ENCODE results near the gene ZNF496.
"Not testable (repeated sequence)": the region's sequence is repeated elsewhere in the genome, so short reads cannot be mapped to it uniquely, and the experiment has no call there.

The ZNF496 gene

DNA sequence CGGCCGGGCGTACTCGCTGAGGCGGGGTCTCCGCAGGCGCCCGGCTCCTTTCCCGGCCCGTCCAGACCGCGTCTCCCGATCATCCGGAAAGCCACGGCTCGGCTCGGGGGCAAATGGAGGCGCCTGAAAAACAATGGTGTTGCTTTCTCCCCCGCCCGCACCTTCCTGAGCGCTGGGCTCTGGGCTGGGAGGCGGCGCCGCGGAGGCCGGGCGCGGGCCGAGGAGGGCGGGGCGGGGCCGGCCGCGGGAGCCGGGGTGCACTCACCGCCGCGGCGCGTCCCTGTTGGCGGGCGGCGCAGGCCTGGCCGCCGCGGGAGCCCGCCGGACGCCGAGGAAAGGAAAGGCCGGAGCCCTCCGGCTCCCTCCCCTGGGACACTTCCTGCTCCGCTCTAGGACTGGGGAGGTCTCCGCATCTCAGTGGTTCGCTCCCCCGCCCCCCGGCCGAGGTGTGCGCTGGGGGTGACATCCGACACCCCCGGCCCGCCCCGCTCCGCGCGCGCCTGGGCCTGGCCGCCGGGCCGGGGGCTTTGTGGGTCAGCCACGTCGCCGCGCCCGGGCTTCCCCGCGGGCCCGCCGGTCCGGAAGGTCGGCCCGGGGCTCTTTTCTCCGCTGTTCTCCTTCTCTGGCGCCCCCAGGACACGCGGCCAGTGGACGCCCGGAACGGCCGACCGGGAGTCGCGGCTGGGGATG lies at the start of gene ZNF496:
Gene ZNF496 (minus strand): TSS at position 343 of the 690 bp plus-strand sequence. CDS start 2,289 bp downstream, outside the sequence.
- peak; percentile 92 for DNase-seq

DNA sequence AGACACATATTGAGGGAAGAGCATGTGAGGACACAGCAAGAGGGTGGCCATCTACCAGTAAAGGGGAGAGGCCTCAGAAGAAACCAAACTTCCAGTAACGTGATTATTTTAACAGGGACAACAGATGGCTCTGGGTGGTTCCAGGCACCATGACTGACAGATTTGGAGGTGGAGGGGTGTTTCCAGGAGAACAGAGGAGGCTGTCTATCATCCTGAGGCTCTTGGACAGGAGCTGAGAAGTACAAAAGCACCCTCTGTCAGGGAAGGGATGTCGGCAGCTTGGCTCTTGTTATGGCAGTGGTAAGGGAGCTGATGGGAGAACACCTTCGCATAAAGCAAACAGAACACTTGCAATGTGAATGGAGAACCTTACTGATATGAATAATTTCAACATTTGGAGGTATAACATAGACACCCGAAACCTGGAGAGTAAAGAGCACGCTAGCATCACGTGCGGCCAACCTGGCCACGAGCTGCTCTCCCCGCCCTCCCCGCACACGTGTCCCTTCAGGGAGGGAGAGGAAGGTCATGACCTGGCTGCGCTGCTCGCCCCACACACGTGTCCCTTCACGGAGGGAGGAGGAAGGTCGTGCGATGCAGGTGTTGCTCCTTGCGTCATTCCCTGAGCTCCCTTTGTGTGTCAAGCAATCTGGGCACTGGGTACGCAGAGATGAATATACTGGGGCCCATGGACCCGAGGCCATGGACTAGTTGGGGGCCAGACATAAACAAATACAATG lies 46.8 kb upstream of the ZNF496 start:
- DNase-seq: no peak

DNA sequence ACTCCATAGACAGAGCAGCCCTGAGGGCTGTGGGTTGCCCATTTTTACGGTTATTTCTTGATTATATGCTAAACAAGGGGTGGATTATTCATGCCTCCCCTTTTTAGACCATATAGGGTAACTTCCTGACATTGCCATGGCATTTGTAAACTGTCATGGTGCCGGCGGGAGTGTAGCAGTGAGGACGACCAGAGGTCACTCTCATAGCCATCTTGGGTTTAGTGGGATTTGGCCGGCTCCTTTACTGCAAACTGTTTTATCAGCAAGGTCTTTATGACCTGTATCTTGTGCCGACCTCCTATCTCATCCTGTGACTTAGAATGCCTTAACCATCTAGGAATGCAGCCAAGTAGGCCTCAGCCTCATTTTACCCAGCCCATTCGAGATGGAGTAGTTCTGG lies 46.0 kb upstream of the ZNF496 start:
- not testable (repeated sequence) for DNase-seq

DNA sequence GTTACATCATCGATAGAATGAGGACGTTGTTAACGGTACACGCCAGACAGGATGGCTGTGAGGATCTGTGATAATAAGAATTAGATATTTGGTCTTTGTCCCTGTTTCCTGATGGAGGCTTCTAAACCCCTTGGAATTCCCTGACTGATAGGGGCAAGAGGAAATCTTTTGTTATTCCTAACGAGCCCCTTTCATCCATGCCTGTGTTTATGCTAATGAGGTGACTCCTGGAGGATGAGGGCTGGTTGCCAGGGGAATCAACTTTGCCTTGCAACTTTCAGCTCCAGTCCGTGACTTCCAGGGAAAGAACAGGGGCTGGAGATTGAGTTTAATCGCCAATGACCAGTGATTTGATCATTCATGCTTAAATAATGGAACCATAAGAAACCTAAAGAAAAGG lies 45.0 kb upstream of the ZNF496 start:
- DNase-seq: no peak

DNA sequence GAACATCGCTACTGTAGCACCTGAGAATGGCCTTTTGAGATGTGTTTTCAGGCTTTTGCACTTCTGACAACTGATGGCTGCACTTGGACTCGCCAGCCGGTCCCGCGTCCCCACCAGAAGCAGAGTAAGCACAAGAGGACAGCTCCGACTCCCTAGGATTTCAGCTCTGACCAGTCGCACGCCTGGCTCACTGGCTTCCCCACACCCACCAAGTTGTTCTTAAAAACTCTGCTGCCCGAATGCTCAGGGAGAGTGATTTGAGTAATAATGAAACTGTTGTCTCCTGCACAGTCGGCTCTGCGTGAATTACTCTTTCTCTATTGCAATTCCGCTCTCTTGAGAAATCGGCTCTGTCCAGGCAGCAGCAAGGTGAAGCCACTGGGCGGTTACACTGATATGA lies 44.1 kb upstream of the ZNF496 start:
- DNase-seq: no peak

DNA sequence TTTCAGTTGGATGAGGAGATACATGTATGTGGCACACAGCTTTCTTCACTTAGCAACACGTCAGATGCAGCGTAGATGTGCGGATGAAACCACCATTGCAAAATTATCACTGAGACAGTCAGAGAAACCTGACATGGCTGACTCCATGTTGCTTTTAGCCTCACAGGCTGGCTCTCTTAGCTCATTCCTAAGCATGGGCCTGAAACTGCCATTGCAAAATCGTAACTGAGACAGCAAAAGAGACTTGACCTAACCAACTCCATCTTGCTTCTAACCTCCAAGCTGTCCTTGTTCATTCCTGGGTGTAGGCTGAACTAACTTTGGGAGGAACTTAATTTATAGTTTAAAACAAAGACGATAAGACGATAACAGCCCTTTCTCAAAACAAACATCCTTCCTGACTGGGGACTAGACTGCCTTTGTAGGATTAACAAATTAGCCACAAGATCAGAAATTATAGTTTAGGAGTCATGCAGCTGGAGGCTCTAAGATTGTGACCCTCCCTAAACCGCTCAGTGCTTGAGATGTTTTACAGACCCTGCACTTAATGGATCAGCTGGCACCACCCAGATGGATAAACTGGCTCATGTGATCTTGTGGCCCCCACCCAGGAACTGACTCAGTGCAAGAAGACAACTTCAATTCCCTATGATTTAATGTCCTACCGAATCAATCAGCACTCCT lies 43.1 kb upstream of the ZNF496 start:
- DNase-seq: not testable (repeated sequence)

DNA sequence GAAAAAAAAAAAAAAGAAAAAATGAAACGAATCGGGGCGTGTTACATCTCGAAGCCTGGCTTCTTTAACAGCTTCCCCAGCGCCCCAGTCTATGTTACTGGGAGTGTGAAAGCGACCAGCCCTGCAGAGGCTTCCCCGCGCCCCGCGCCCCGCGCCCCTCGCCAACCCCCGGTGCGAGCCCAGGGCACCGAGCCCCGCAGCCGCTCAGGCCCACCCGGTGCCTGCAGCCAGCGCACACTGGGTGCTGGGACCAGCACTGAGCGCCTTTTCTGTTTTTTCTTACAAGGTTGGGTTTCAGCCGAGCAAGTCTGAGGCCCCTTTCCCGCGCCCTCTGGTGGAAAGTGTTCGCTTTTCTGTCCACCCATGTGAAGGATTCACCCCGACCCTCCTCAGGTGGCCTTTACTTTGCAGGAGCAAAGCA lies 42.1 kb upstream of the ZNF496 start:
- peak; percentile 65 for DNase-seq

DNA sequence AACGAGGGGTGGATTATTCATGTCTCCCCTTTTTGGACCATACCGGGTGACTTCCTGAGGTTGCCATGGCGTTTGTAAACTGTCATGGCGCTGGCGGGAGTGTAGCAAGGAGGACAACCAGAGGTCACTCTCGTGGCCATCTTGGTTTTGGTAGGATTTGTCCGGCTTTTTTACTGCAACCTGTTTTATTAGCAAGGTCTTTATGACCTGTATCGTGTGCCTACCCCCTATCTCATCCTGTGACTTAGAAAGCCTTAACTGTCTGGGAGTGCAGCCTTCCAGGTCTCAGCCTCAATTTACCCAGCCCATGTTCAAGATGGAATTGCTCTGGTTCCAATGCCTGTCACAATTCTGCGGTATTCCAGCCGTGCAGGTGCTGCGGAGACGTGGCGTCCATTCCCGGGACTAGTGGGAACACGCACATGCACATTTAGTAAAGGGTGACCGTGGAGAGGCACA lies 40.2 kb upstream of the ZNF496 start:
- DNase-seq: no peak

DNA sequence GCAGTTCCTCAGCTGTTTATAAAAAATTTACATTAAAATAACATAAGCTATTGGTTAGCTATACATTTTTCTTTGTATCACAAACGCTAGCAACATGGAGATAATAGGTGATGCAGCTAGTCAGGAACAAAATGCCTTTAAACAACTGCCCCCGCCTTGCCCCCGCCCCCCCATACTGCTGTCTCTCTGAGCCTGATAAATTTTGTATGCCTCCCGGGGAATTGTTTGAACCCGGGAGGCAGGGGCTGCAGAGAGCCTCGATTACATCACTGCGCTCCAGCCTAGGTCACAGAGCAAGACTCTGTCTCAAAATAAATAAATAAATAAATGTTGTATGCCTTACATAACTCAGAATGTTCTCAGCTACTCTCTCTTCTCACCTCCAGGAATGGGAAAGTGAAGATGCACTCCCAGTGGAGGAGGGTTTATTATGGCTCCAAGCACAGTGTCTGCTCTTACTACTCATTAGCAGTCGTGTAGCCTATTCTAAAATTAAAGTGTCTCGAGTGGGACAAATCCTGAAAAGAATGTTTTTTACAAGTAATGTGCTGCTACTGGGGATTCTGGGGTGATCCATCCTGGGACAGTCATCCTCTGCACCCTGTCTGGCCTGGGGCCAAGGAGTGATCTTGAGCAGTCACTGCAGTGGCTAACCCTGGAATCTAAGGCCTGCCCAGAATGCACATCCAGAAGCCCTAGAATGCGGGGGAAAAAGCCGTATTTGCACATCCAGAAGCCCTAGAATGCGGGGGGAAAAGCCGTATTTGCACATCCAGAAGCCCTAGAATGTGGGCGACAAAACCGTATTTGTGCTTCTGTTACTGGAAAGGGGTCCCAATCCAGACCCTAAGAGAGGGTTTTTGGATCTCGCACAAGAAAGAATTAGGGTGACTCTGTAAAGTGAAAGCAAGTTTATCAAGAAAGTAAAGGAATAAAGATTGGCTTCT lies 39.4 kb upstream of the ZNF496 start:
- DNase-seq: peak; percentile 84

DNA sequence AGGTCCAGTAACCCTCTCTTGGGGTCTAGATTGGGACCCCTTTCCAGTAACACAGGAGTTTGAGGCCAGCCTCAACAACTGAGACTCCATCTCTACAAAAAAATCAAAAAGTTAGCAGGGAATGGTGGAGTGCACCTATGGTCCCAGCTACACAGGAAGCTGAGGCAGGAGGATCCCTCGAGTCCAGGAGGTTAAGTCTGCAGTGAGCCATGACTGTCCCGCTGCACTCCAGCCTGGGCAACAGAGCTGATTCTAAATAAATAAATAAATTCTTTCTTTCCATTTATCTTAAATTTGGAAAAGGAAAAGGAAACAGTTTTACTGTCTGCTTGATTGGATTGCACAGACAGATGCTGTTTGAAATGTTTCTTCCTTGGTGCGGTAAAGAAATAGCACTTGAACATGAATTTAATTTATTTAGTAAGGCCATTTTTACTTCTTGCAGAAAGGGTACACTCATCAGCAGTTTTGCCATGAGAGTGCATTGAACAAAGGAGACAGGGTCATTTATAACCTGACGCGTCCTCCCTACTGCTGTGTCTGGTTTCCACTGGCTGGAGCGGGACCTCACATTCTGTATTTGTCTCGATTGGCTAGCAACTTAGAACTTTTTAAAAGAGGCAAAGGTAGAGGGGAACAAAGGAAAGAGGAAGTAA lies 37.0 kb upstream of the ZNF496 start:
- DNase-seq: no peak

DNA sequence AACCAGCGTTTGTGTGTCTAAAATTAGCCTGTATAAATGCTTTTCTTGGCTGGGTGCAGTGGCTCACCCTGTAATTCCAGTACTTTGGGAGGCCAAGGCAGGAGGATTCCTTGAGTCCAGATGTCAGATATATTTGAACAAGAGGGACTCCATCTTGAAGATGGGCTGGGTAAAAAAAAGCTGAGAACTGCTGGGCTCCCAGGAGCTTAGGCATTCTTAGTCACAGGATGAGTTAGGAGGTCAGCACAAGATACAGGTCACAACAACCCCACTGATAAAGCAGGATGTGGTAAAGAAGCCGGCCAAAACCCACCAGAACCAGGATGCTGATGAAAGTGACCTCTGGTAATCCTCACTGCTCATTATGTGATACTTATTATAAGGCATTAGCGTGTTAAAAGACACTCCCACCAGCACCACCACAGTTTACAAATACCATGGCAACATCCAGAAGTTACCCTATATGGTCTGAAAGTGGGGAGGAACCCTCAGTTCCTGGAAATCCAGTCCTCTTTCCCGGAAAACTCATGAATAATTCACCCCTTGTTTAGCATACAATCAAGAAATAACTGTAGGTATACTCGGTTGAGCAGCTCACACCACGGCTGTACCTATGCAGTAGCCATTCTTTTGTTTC lies 36.2 kb upstream of the ZNF496 start:
- DNase-seq: no peak

DNA sequence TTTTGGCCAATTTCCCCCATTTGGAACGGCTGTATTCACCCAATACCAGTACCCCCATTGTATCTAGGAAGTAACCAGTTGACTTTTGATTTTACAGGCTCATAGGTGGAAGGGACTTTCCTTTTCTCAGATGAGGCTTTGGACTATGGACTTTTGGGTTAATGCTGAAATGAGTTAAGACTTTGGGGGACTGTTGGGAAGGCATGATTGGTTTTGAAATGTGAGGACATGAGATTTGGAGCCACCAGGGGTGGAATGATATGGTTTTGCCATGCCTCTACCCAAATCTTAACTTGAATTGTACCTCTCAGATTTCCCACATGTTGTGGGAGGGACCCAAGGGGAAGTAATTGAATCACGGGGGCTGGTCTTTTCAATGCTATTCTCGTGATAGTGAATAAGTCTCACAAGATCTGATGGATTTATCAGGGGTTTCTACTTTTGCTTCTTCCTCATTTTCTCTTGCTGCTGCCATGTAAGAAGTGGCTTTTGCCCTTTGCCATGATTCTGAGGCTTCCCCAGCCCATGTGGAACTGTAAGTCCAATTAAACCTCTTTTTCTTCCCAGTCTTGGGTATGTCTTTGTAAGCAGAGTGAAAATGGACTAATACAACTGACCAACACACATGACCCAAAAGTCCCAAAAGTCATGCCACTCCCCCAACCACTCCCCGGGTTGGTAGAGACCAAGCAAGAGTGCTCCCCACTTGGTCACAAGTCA lies 35.4 kb upstream of the ZNF496 start:
- no peak for DNase-seq

DNA sequence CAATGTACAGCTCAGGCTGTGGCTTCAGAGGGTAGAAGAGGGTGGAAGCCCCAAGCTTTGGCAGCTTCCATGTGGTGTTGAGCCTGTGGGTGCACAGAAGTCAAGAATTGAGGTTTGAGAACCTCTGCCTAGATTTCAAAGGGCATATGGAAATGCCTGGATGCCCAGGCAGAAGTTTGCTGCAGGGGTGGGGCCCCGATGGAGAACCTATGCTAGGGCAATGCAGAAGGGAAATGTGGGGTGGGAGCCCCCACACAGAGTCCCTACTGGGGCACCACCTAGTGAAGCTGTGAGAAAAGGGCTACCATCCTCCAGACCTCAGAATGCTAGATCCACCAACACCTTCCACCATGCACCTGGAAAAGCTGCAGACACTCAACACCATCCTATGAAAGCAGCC lies 34.7 kb upstream of the ZNF496 start:
- DNase-seq: not testable (repeated sequence)

DNA sequence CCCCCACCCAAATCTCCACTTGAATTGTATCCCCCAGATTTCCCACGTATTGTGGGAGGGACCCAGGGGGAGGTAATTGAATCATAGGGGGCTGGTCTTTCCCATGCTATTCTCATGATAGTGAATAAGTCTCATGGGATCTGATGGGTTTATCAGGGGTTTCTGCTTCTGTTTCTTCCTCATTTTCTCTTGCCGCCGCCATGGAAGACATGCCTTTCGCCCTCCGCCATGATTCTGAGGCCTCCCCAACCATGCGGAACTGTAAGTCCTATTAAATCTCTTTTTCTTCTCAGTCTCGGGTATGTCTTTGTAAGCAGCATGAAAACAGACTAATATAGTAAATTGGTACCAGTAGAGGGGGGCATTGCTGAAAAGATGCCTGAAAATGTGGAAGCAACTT lies 33.4 kb upstream of the ZNF496 start:
- DNase-seq: no peak

DNA sequence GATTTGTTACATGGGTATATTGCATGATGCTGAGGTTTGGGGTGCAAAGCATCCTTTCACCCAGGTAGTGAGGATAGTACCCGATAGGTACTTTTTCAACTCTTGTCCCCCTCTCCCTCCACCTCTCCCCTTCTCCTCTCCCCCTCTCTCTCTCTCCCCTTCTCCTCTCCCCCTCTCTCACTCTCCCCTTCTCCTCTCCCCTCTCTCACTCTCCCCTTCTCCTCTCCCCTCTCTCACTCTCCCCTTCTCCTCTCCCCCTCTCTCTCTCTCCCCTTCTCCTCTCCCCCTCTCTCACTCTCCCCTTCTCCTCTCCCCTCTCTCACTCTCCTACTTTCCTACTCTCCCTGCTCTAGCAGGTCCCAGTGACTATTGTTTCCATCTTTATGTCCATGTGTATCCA lies 31.3 kb upstream of the ZNF496 start:
- DNase-seq: not testable (repeated sequence)

DNA sequence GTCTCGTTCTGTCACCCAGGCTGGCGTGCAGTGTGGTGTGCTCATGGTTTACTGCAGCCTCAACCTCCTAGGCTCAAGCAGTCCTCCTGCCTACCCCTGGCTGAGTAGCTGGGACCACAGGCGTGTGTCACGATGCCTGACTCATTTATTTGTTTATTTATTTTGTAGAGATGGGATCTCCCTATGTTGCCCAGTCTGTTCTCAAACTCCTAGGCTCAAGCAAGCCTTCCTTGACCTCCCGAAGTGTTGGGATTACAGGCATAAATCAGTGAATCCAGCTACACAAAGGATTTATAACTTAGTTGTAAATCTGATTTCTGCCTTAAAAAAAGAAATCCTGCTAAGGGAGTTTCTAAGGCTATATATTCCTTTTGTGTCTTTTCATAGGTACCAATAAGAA lies 30.5 kb upstream of the ZNF496 start:
- DNase-seq: no peak

DNA sequence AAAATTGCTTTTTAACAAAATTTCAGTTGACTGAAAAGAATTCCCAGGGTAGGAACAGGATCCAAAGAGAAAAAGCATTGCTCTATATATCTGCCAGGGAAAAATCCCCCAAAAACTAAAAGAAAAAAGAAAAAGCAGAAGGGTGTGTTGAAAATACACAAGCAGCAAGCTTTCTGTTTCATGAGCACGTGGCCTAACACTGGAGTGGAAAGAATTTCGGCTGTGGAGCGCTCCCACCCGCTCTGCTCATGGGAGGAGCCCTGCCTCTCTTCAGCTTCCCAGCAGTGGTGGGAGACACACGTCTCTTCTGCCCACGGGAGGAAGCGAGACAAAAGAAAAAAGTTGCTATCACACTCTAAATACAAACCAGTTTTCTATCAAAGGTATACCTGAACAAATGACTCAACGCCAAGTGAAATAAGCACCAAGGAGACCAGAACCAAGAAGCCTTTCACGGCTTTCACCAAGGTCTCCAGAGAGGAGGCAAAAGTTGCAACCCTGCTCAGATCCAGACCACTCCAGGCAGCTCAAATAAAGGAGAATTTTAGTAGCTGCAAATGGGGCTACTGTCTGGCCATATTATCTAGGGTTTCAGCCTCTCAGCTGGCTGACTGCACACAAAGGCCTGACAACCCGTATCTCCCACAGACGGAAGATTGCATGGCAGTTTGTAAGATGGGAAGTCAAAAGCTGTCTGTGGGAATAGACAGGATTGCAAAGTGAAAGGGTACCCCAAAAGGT lies 29.5 kb upstream of the ZNF496 start:
- no peak for DNase-seq

DNA sequence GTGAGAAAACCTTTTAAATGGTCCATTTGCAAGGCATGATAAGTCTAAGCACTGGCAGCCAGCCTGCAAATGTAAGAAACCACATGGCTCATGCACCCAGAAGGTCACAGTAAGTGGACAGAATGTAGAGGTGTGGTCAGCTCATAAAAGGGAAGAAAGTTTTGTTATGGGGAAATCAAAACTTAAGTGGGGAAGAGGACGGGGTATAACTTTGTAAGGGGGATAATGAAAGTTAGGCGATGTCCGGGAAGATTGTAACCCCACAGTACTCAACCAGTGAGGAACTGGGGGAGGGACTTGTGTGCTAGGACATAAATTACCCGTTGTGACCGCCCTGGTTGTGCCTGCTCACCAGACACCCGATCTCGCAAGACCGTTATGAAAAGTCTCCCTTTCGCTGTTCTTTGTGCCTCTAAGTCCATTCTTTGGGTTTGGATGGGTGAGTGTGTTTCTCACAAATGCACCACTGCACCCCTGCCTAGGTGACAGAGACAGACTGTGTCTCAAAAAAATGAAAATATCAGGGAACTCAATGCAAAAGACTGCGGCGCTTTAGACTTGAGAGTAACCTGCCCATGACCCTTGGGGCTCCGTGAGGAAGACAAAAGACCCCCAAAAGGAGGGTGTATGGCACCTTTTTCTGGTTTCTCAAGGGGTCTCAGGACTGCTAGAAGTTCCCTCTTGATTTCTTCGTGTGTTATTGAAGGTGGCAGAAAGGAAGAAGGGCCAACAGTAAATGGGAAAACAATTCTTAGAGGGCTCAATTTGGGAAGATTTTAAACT lies 28.6 kb upstream of the ZNF496 start:
- no peak for DNase-seq

DNA sequence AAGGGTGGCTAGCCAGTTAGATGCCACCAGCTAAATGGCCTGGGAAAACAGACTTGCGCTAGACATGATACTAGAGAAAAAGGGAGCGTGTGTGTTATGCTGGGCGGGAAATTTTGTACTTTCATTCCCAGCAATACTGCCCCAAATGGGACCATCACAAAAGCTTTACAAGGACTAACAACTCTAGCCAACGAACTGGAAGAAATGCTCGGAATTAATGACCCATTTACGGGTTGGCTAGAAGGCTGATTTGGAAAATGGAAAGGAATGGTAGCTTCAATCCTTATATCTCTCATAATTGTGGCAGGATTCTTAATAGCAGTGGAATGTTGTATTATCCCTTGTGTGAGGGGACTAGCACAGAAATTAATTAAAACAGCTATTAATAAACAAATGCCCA lies 27.9 kb upstream of the ZNF496 start:
- no peak for DNase-seq

All from islet precursor cell (in vitro differentiated cells).